ENCODE data around the gene DDAH2. TPM values are rescaled to one million over a fixed set of nuclear protein-coding genes. Genes with fewer than 3 reads are reported as not detected.

DDAH2 gene
- total RNA-seq, 2 donors from 2014 or later, result 150 to 153 TPM

- Histone ChIP-seq H3K9ac (ENCODE audit: extremely low read depth, low read length, poor library complexity, severe bottlenecking) (no peak within 1 kb of the TSS), H3K36me3 (ENCODE audit: control insufficient read depth, insufficient read depth, low read length) (no peaks in the 10 kb centered on the region), H3K4me3 (ENCODE audit: low read length) (no peak within 1 kb of the TSS), H3K27me3 (ENCODE audit: control insufficient read depth, insufficient read depth, low read length, poor library complexity, severe bottlenecking) (no peaks in the 10 kb centered on the region), H3K4me1 (ENCODE audit: control insufficient read depth, insufficient read depth, low read length) (peaks cover 6% of the 10 kb centered on the region), H3K9me3 (ENCODE audit: control insufficient read depth, low read length) (no peaks in the 10 kb centered on the region), H3K27ac (ENCODE audit: low read depth, low read length) (no peak within 1 kb of the TSS)
- DNase-seq, result no peak
- Mint-ChIP-seq H3K4me3 (no peak within 1 kb of the TSS), H3K9me3 (no peaks in the 10 kb centered on the region), H3K36me3 (ENCODE audit: low read depth) (no peaks in the 10 kb centered on the region), H3K27me3 (ENCODE audit: insufficient read depth) (peaks cover 2% of the 10 kb centered on the region), H3K4me1 (peaks cover 15% of the 10 kb centered on the region), H3K27ac (no peak within 1 kb of the TSS)
- 75 to 85% methylated on average over 2 to 3 of the region's 3 CpGs for WGBS, 2 experiments (ENCODE audit: insufficient coverage in 1 of 2, insufficient read length in 1 of 2)
- TF ChIP-seq CTCF (conservative IDR thresholded peaks at IDR 0.05), result no peak
Observed at GRCh38 chr6:31706599-31706998, 22.5 kb downstream of the DDAH2 start, which contains the start of gene LY6G6F. TSS of gene LY6G6F (plus strand) at chr6:31706866. CDS start at chr6:31706907, 41 bp downstream.

GRCh38 chr6:31705931-31706330 lies 23.2 kb downstream of the DDAH2 start:
- H3K36me3 ChIP-seq (ENCODE audit: control insufficient read depth, insufficient read depth, low read length), result peaks cover 4% of the 10 kb centered on the region
- H3K4me1 Mint-ChIP-seq, result peaks cover 22% of the 10 kb centered on the region
- no peak overlapping the region for H3K27ac Mint-ChIP-seq
- no peak overlapping the region for H3K4me3 Mint-ChIP-seq
- H3K9me3 ChIP-seq (ENCODE audit: control insufficient read depth, low read length), result no peaks in the 10 kb centered on the region
- peaks cover 2% of the 10 kb centered on the region for H3K27me3 Mint-ChIP-seq (ENCODE audit: insufficient read depth)
- TF ChIP-seq CTCF (conservative IDR thresholded peaks at IDR 0.05), result no peak
- no peaks in the 10 kb centered on the region for H3K27me3 ChIP-seq (ENCODE audit: control insufficient read depth, insufficient read depth, low read length, poor library complexity, severe bottlenecking)
- peaks cover 7% of the 10 kb centered on the region for H3K4me1 ChIP-seq (ENCODE audit: control insufficient read depth, insufficient read depth, low read length)
- WGBS, 2 experiments (ENCODE audit: insufficient coverage in 1 of 2, insufficient read length in 1 of 2), result 86% methylated on average over 3 to 6 of the region's 6 CpGs
- no peak overlapping the region for H3K4me3 ChIP-seq (ENCODE audit: low read length)
- no peak overlapping the region for H3K9ac ChIP-seq (ENCODE audit: extremely low read depth, low read length, poor library complexity, severe bottlenecking)
- no peaks in the 10 kb centered on the region for H3K9me3 Mint-ChIP-seq
- no peak overlapping the region for H3K27ac ChIP-seq (ENCODE audit: low read depth, low read length)
- peaks cover 5% of the 10 kb centered on the region for H3K36me3 Mint-ChIP-seq (ENCODE audit: low read depth)
- no peak for DNase-seq

- Histone ChIP-seq H3K27me3 (ENCODE audit: control insufficient read depth, insufficient read depth, low read length, poor library complexity, severe bottlenecking) (no peaks in the 10 kb centered on the region), H3K36me3 (ENCODE audit: control insufficient read depth, insufficient read depth, low read length) (peaks cover 22% of the 10 kb centered on the region), H3K9ac (ENCODE audit: extremely low read depth, low read length, poor library complexity, severe bottlenecking) (peak within 1 kb of the TSS; percentile 90), H3K4me1 (ENCODE audit: control insufficient read depth, insufficient read depth, low read length) (peaks cover 7% of the 10 kb centered on the region), H3K9me3 (ENCODE audit: control insufficient read depth, low read length) (no peaks in the 10 kb centered on the region), H3K27ac (ENCODE audit: low read depth, low read length) (peak within 1 kb of the TSS; percentile 89), H3K4me3 (ENCODE audit: low read length) (peak within 1 kb of the TSS; percentile 97)
- Mint-ChIP-seq H3K27me3 (ENCODE audit: insufficient read depth) (peaks cover 2% of the 10 kb centered on the region), H3K4me1 (peaks cover 17% of the 10 kb centered on the region), H3K9me3 (no peaks in the 10 kb centered on the region), H3K27ac (peak within 1 kb of the TSS; percentile 93), H3K4me3 (peak within 1 kb of the TSS; percentile 87), H3K36me3 (ENCODE audit: low read depth) (peaks cover 19% of the 10 kb centered on the region)
- peak; percentile 27 for TF ChIP-seq CTCF (conservative IDR thresholded peaks at IDR 0.05)
- peak; percentile 99 for DNase-seq
- WGBS, 2 experiments (ENCODE audit: insufficient coverage in 1 of 2, insufficient read length in 1 of 2), result 3 to 4% methylated on average over 50 to 54 of the region's 54 CpGs
Observed at GRCh38 chr6:31702819-31703716, 26.0 kb downstream of the DDAH2 start, which contains the start of gene ABHD16A. TSS of gene ABHD16A (minus strand) at chr6:31703324. CDS start at chr6:31703281, 43 bp downstream.

All from endodermal cell (in vitro differentiated cells).